HepG2 (cell line): Measurements from ENCODE around the gene FUOM. TPM values are rescaled to one million over a fixed set of nuclear protein-coding genes. Genes with fewer than 3 reads are reported as not detected.

Experiments used
- DMAP1 ChIP-seq: IDR thresholded peaks from 2 replicates; pipeline ENCODE4 v1.6.1; 2016
- GABPB1 ChIP-seq: IDR thresholded peaks from 2 replicates; pipeline ENCODE4 v1.6.1; 2016; ENCODE audit warnings: mild to moderate bottlenecking, missing genetic modification reagents, moderate library complexity, missing compliant biosample characterization
- MXI1 ChIP-seq: IDR thresholded peaks from 3 replicates; pipeline ENCODE4 v1.6.1; 2012; ENCODE audit warnings: low read depth, low read length, inconsistent platforms, borderline replicate concordance
- NFE2L2 ChIP-seq: fragments of 150-350 bp; IDR thresholded peaks from 2 replicates; pipeline ENCODE4 v1.6.1; 2014; ENCODE audit warnings: low read length
- NFKB2 ChIP-seq: sonication (generic); formaldehyde crosslinking; IDR thresholded peaks from 2 replicates; pipeline ENCODE4 v1.4.0; 2020; ENCODE audit warnings: missing genetic modification reagents, borderline replicate concordance
- YY1 ChIP-seq: IDR thresholded peaks from 2 replicates; pipeline ENCODE4 v1.6.1; 2011; ENCODE audit warnings: low read length, low read depth, moderate library complexity, mild to moderate bottlenecking; ENCODE audit not compliant: insufficient read depth, insufficient replicate concordance
- ZNF121 ChIP-seq: sonication (generic); formaldehyde crosslinking; IDR thresholded peaks from 2 replicates; pipeline ENCODE4 v1.5.0; 2020; ENCODE audit warnings: mild to moderate bottlenecking, missing genetic modification reagents
- ZNF275 ChIP-seq: sonication (generic); formaldehyde crosslinking; IDR thresholded peaks from 2 replicates; pipeline ENCODE4 v1.8.0; 2022; ENCODE audit warnings: missing genetic modification reagents, mild to moderate bottlenecking, inconsistent platforms, borderline replicate concordance
- ZNF280D ChIP-seq: sonication (generic); formaldehyde crosslinking; IDR thresholded peaks from 2 replicates; pipeline ENCODE4 v1.5.1; 2020; ENCODE audit warnings: mild to moderate bottlenecking, missing genetic modification reagents
- ZNF772 ChIP-seq: sonication (generic); formaldehyde crosslinking; IDR thresholded peaks from 2 replicates; pipeline ENCODE4 v1.5.0; 2020; ENCODE audit warnings: mild to moderate bottlenecking, missing genetic modification reagents
- ZSCAN12 ChIP-seq: sonication (generic); formaldehyde crosslinking; IDR thresholded peaks from 2 replicates; pipeline ENCODE4 v1.9.0; 2021; ENCODE audit warnings: mild to moderate bottlenecking, missing genetic modification reagents
- polyA plus RNA-seq, 8 experiments: library from polyadenylated mRNA; depleted of rRNA in 3 of 8; stranded (reverse) in 7 of 8; unstranded in 1 of 8; fragments of >200 nt; fragmentation: Illumina TruSeq in 4 of 8; extraction: Trizol in 4 of 8; gene quantifications; 2 replicates each; pipeline versions ENCODE4 v1.2.1 to v1.2.3, GENCODE V29; 2011 to 2016; ENCODE audit warnings: low read depth in 4 of 8, missing spikeins in 1 of 8, mixed read lengths in 1 of 8; ENCODE audit not compliant: insufficient read depth in 1 of 8
- total RNA-seq, 5 experiments: library from RNA; depleted of rRNA; stranded (reverse); fragments of >200 nt; fragmentation: Illumina TruSeq; extraction: Trizol; gene quantifications; 2 replicates each; pipeline ENCODE4 v1.2.3, GENCODE V29; 2016; ENCODE audit warnings: low read depth in 1 of 5
- TF ChIP-seq, protein P1 (sequence below): sonication (generic); formaldehyde crosslinking; IDR thresholded peaks from 2 replicates; pipeline ENCODE4 v1.5.1; 2020; ENCODE audit warnings: mild to moderate bottlenecking, missing genetic modification reagents, moderate library complexity
- TF ChIP-seq, protein P2 (sequence below): sonication (generic); formaldehyde crosslinking; IDR thresholded peaks from 2 replicates; pipeline ENCODE4 v1.9.0; 2022; ENCODE audit warnings: low read depth, missing genetic modification reagents

The FUOM gene
- total and polyA plus RNA-seq, 2 of the 13 experiments (the other 11 are each of a cell fraction or from before 2014, with no cell fraction given), result 27.5 to 60.4 TPM

DNA sequence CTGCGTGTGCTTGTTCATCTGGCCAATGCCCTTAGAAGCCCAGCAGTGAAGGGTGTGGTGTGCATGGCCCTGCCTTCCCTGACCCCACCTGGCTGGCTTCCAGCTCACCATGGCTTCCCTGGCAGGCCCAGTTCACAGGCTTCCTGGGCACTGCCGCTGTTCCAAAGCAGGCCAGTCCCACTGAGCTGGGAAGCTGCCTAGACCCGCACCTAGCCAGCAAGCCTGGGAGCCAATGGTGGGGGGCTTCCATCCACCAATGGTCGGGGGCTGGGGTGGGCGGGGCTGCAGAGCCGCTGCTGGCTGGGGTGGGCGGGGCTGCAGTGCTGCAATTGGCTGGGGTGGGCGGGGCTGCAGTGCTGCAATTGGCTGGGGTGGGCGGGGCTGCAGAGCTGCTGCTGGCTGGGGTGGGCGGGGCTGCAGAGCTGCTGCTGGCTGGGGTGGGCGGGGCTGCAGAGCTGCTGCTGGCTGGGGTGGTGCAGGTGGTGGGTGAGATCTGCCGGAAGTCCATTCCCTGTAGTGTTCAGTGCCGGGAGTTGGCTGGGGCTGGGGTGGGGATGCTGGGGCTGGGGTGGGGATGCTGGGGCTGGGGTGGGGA is 33.5 kb downstream of the FUOM start (continued):
- TF ChIP-seq ZNF275, result no peak
- no peak for TF ChIP-seq ZNF280D
- no peak for TF ChIP-seq ZNF772 (CRISPR knock-in tag)
- TF ChIP-seq GABPB1, result peak; percentile 79
- TF ChIP-seq NFE2L2, result no peak
- TF ChIP-seq, protein P1, sequence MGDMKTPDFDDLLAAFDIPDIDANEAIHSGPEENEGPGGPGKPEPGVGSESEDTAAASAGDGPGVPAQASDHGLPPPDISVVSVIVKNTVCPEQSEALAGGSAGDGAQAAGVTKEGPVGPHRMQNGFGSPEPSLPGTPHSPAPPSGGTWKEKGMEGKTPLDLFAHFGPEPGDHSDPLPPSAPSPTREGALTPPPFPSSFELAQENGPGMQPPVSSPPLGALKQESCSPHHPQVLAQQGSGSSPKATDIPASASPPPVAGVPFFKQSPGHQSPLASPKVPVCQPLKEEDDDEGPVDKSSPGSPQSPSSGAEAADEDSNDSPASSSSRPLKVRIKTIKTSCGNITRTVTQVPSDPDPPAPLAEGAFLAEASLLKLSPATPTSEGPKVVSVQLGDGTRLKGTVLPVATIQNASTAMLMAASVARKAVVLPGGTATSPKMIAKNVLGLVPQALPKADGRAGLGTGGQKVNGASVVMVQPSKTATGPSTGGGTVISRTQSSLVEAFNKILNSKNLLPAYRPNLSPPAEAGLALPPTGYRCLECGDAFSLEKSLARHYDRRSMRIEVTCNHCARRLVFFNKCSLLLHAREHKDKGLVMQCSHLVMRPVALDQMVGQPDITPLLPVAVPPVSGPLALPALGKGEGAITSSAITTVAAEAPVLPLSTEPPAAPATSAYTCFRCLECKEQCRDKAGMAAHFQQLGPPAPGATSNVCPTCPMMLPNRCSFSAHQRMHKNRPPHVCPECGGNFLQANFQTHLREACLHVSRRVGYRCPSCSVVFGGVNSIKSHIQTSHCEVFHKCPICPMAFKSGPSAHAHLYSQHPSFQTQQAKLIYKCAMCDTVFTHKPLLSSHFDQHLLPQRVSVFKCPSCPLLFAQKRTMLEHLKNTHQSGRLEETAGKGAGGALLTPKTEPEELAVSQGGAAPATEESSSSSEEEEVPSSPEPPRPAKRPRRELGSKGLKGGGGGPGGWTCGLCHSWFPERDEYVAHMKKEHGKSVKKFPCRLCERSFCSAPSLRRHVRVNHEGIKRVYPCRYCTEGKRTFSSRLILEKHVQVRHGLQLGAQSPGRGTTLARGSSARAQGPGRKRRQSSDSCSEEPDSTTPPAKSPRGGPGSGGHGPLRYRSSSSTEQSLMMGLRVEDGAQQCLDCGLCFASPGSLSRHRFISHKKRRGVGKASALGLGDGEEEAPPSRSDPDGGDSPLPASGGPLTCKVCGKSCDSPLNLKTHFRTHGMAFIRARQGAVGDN (CRISPR knock-in tag), result peak; percentile 16; the same call in 1 of the 2 replicates
- TF ChIP-seq, protein P2, sequence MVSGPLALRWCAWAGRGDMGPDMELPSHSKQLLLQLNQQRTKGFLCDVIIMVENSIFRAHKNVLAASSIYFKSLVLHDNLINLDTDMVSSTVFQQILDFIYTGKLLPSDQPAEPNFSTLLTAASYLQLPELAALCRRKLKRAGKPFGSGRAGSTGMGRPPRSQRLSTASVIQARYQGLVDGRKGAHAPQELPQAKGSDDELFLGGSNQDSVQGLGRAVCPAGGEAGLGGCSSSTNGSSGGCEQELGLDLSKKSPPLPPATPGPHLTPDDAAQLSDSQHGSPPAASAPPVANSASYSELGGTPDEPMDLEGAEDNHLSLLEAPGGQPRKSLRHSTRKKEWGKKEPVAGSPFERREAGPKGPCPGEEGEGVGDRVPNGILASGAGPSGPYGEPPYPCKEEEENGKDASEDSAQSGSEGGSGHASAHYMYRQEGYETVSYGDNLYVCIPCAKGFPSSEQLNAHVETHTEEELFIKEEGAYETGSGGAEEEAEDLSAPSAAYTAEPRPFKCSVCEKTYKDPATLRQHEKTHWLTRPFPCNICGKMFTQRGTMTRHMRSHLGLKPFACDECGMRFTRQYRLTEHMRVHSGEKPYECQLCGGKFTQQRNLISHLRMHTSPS (CRISPR knock-in tag), result no peak
- no peak for TF ChIP-seq ZSCAN12 (CRISPR knock-in tag)
- TF ChIP-seq MXI1, result peak; percentile 42; the same call in 1 of the 3 replicates
- TF ChIP-seq DMAP1 (CRISPR knock-in tag), result no peak
- peak; percentile 66; the same call in 1 of the 2 replicates for TF ChIP-seq ZNF121 (CRISPR knock-in tag)
- TF ChIP-seq YY1, result peak; percentile 26
- no peak for TF ChIP-seq NFKB2 (CRISPR knock-in tag)
